Thymus (tissue), 11 donors: ENCODE data around the gene PAEP. TPM values are rescaled to one million over a fixed set of nuclear protein-coding genes. Genes with fewer than 3 reads are reported as not detected.

Experiments used
- DNase-seq, 9 donors: peaks; one replicate each; pipeline ENCODE4 v3.0.0-alpha.2; 2013; ENCODE audit warnings: low spot score in 9 of 9, low read depth in 6 of 9, missing footprints in 1 of 9
- H3K27ac ChIP-seq, 2 donors: one replicate each; pipeline ENCODE4 v1.5.1; 2013; ENCODE audit warnings: control low read depth in 1 of 2, low read depth in 1 of 2, low read length in 1 of 2, mild to moderate bottlenecking in 1 of 2, moderate library complexity in 1 of 2
- H3K27me3 ChIP-seq, 2 donors: one replicate each; pipeline ENCODE4 v1.5.1; 2013; ENCODE audit warnings: low read length in 1 of 2; ENCODE audit not compliant: control insufficient read depth in 2 of 2, insufficient read depth in 1 of 2
- H3K36me3 ChIP-seq, 2 donors: one replicate each; pipeline ENCODE4 v1.5.1; 2013; ENCODE audit warnings: low read length in 1 of 2, mild to moderate bottlenecking in 1 of 2, moderate library complexity in 1 of 2; ENCODE audit not compliant: control insufficient read depth in 2 of 2, insufficient read depth in 2 of 2
- H3K4me1 ChIP-seq, 2 donors: one replicate each; pipeline ENCODE4 v1.5.1; 2013; ENCODE audit warnings: low read length in 2 of 2; ENCODE audit not compliant: control insufficient read depth in 2 of 2, insufficient read depth in 2 of 2
- H3K4me3 ChIP-seq, 2 donors: one replicate each; pipeline ENCODE4 v1.5.1; 2013; ENCODE audit warnings: low read length in 2 of 2, control low read depth in 1 of 2, mild to moderate bottlenecking in 1 of 2
- H3K9me3 ChIP-seq, 2 donors: one replicate each; pipeline ENCODE4 v1.5.1; 2013; ENCODE audit warnings: low read length in 1 of 2, mild to moderate bottlenecking in 1 of 2; ENCODE audit not compliant: control insufficient read depth in 2 of 2, insufficient read depth in 1 of 2
- WGBS: extraction: QIAGEN DNeasy Blood & Tissue Kit; methylation state at CpG from one replicate; pipeline ENCODE4 v1.1.7; 2013; 5-methylcytosine and 5-hydroxymethylcytosine counted together
- polyA plus RNA-seq: library from polyadenylated mRNA; stranded (reverse); fragments of 200-250 nt; gene quantifications from one replicate; pipeline ENCODE4 v1.2.3, GENCODE V29; 2013
- total RNA-seq: library from RNA; stranded (reverse); fragments of 120-200 nt; gene quantifications from one replicate; pipeline ENCODE4 v1.2.4, GENCODE V29; 2013
- donor health status: healthy.

The PAEP gene
- total and polyA plus RNA-seq, 2 donors: 0.38 to 1.8 TPM

- DNase-seq: no peak
- no peak overlapping the region for H3K27ac ChIP-seq
- no peaks in the 10 kb centered on the region for H3K4me1 ChIP-seq
- no peak overlapping the region for H3K4me3 ChIP-seq
- H3K9me3 ChIP-seq: no peaks in the 10 kb centered on the region
- H3K27me3 ChIP-seq: no peaks in the 10 kb centered on the region
- 96% methylated on average over 5 of the region's 5 CpGs for WGBS
- H3K36me3 ChIP-seq: no peaks in the 10 kb centered on the region
Measured at GRCh38 chr9:135555203-135555602, 6.4 kb upstream of the PAEP start.

DNA sequence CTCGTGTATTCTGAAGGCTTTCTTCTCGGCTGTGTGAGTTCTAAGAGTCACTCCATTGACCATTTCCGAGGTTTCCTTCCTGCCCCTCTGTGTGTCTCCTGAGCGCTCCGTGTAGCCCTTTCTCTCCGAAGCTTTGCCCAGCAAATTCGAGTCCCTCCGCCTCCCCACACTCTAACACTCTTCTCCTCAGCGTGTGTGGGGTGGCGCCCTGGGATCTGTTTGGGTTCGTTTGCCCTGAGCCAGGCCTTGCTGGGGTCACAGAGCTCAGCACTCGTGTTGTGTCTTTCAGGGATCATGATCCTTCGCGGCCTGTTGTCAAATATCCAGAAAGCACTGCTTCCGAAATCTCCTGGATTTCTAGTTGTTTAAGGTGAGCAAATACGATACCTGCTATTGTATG lies 5.6 kb upstream of the PAEP start:
- 78% methylated on average over 16 of the region's 16 CpGs for WGBS
- DNase-seq: no peak
- Histone ChIP-seq H3K27me3 (no peaks in the 10 kb centered on the region), H3K4me1 (no peaks in the 10 kb centered on the region), H3K27ac (no peak overlapping the region), H3K9me3 (no peaks in the 10 kb centered on the region), H3K36me3 (no peaks in the 10 kb centered on the region), H3K4me3 (no peak overlapping the region)

GRCh38 chr9:135559606-135560005 lies 1.9 kb upstream of the PAEP start:
- 67% methylated on average over 11 of the region's 11 CpGs for WGBS
- H3K4me1 ChIP-seq: no peaks in the 10 kb centered on the region
- no peak for DNase-seq
- peaks cover 0 to 2% of the 10 kb centered on the region in 2 donors for H3K9me3 ChIP-seq
- no peaks in the 10 kb centered on the region for H3K27me3 ChIP-seq
- H3K4me3 ChIP-seq: no peak overlapping the region
- no peaks in the 10 kb centered on the region for H3K36me3 ChIP-seq
- H3K27ac ChIP-seq: no peak overlapping the region

DNA sequence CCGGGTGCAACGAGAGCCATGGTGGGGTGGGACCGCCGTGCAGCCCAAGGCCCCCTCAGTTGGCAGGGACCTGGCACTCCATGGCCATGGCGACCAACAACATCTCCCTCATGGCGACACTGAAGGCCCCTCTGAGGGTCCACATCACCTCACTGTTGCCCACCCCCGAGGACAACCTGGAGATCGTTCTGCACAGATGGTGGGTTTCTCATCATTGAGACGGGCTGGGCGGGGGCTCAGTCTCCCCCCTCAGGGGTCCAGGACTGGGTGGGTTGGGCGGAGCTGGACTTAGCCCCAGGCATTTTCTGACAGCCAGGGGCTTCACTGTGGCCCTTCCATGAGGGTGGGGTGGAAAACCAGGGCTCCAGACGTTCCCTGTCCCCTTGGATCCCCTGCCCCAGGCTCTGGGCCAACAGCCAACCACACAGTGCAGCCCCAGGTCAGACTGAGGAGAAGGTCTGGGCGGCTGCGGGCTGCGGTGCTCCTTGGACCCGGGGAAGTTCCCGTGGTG lies 734 bp downstream of the PAEP start:
- H3K27me3 ChIP-seq: peaks cover 0 to 3% of the 10 kb centered on the region in 2 donors
- 93% methylated on average over 17 of the region's 17 CpGs for WGBS
- DNase-seq: no peak

GRCh38 chr9:135563039-135563476 lies 1.5 kb downstream of the PAEP start:
- no peak overlapping the region for H3K27ac ChIP-seq
- H3K9me3 ChIP-seq: peaks cover 0 to 2% of the 10 kb centered on the region in 2 donors
- peaks cover 0 to 3% of the 10 kb centered on the region in 2 donors for H3K27me3 ChIP-seq
- 96% methylated on average over 1 of the region's 1 CpG for WGBS
- no peak overlapping the region for H3K4me3 ChIP-seq
- no peak for DNase-seq
- H3K36me3 ChIP-seq: no peaks in the 10 kb centered on the region
- no peaks in the 10 kb centered on the region for H3K4me1 ChIP-seq

More for the DNA sequence above, 734 bp downstream of the PAEP start:
- Histone ChIP-seq H3K27ac (no peak overlapping the region), H3K9me3 (peaks cover 0 to 2% of the 10 kb centered on the region in 2 donors), H3K4me1 (no peaks in the 10 kb centered on the region), H3K4me3 (no peak overlapping the region), H3K36me3 (no peaks in the 10 kb centered on the region)

- DNase-seq: no peak
- WGBS: 88% methylated on average over 12 of the region's 12 CpGs
- H3K27me3 ChIP-seq: peaks cover 0 to 3% of the 10 kb centered on the region in 2 donors
- H3K36me3 ChIP-seq: no peaks in the 10 kb centered on the region
- no peak overlapping the region for H3K27ac ChIP-seq
- peaks cover 0 to 2% of the 10 kb centered on the region in 2 donors for H3K9me3 ChIP-seq
- no peaks in the 10 kb centered on the region for H3K4me1 ChIP-seq
- H3K4me3 ChIP-seq: no peak overlapping the region
Measured at GRCh38 chr9:135563858-135564257, 2.3 kb downstream of the PAEP start.

DNA sequence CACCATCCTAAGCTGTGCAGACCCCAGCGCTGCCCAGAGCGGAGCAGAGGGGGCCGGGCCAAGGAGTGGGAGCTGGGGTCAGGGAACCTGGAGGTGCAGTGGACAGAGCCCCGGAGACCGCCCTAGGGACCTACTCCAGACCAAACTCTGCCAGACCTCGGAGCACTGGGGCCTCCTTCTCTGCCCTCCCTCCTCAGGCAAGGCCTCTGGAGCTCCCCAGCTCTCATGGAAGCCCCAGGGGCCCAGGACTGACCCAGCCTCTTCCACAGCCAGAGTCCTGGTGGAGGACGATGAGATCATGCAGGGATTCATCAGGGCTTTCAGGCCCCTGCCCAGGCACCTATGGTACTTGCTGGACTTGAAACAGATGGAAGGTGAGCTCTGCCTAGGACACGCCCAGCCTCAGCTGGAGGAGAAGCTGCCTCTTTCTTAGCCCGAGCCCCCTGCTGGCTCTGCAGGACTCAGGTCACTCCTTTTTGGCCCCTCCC lies 3.6 kb downstream of the PAEP start:
- H3K4me3 ChIP-seq: no peak overlapping the region
- H3K9me3 ChIP-seq: peaks cover 0 to 2% of the 10 kb centered on the region in 2 donors
- H3K36me3 ChIP-seq: no peaks in the 10 kb centered on the region
- no peak overlapping the region for H3K27ac ChIP-seq
- no peaks in the 10 kb centered on the region for H3K4me1 ChIP-seq
- peaks cover 0 to 3% of the 10 kb centered on the region in 2 donors for H3K27me3 ChIP-seq
- no peak for DNase-seq
- WGBS: 84% methylated on average over 9 of the region's 9 CpGs

- Histone ChIP-seq H3K9me3 (peaks cover 0 to 2% of the 10 kb centered on the region in 2 donors), H3K27me3 (peaks cover 0 to 3% of the 10 kb centered on the region in 2 donors), H3K4me1 (no peaks in the 10 kb centered on the region), H3K36me3 (no peaks in the 10 kb centered on the region), H3K27ac (no peak overlapping the region), H3K4me3 (no peak overlapping the region)
- no peak for DNase-seq
- WGBS: 75% methylated on average over 8 of the region's 8 CpGs
Measured at GRCh38 chr9:135565636-135566035, 4.1 kb downstream of the PAEP start.

DNA sequence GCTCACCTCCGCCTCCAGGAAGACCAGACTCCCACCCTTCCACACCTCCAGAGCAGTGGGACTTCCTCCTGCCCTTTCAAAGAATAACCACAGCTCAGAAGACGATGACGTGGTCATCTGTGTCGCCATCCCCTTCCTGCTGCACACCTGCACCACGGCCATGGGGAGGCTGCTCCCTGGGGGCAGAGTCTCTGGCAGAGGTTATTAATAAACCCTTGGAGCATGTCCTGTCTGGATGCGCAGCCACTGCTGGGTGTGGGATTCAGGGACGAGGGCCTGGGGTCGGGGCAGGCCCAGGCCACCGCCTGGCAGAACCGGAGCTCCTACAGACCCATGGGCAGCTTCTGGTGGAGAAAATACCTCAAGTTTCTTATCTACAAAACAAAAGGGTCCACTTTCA lies 5.0 kb downstream of the PAEP start:
- Histone ChIP-seq H3K4me1 (no peaks in the 10 kb centered on the region), H3K36me3 (no peaks in the 10 kb centered on the region), H3K4me3 (no peak overlapping the region), H3K27me3 (peaks cover 0 to 3% of the 10 kb centered on the region in 2 donors), H3K9me3 (peaks cover 0 to 2% of the 10 kb centered on the region in 2 donors), H3K27ac (no peak overlapping the region)
- DNase-seq: no peak
- 62% methylated on average over 10 of the region's 10 CpGs for WGBS
